Ishikawa (cell line): ENCODE data around the gene PRKCH.

Experiments used
- CREB1 ChIP-seq: IDR thresholded peaks from 2 replicates; pipeline ENCODE4 v1.6.1; 2012; ENCODE audit warnings: low read depth
- EGR1 ChIP-seq: IDR thresholded peaks from 2 replicates; pipeline ENCODE4 v1.6.1; 2012
- EP300 ChIP-seq: IDR thresholded peaks from 2 replicates; pipeline ENCODE4 v1.6.1; 2012; ENCODE audit warnings: borderline replicate concordance
- MAX ChIP-seq: IDR thresholded peaks from 2 replicates; pipeline ENCODE4 v1.6.1; 2012
- NFIC ChIP-seq: IDR thresholded peaks from 2 replicates; pipeline ENCODE4 v1.6.1; 2012
- RAD21 ChIP-seq: IDR thresholded peaks from 2 replicates; pipeline ENCODE4 v1.6.1; 2012; ENCODE audit warnings: low read depth
- TAF1 ChIP-seq: IDR thresholded peaks from 2 replicates; pipeline ENCODE4 v1.6.1; 2012; ENCODE audit warnings: low read depth, mild to moderate bottlenecking
- TCF12 ChIP-seq: IDR thresholded peaks from 2 replicates; pipeline ENCODE4 v1.6.1; 2012; ENCODE audit warnings: low read depth
- TEAD4 ChIP-seq: IDR thresholded peaks from 2 replicates; pipeline ENCODE4 v1.6.1; 2012
- USF1 ChIP-seq: IDR thresholded peaks from 2 replicates; pipeline ENCODE4 v1.6.1; 2012
- YY1 ChIP-seq: IDR thresholded peaks from 2 replicates; pipeline ENCODE4 v1.6.1; 2012; ENCODE audit warnings: low read depth
- ZBTB7A ChIP-seq: IDR thresholded peaks from 2 replicates; pipeline ENCODE4 v1.6.1; 2012; ENCODE audit warnings: low read depth

Gene PRKCH

GRCh38 chr14:61599942-61600341 is 278.6 kb downstream of the PRKCH start:
- TF ChIP-seq TCF12 (no peak), NFIC (no peak), ZBTB7A (no peak), TAF1 (no peak), YY1 (no peak), USF1 (no peak), CREB1 (no peak), EP300 (no peak), TEAD4 (no peak), EGR1 (no peak), RAD21 (no peak), MAX (no peak)
